GM18508 (cell line): ENCODE results near the gene VPS18.

Experiments used
- ATAC-seq: cut with Tn5 transposase; IDR thresholded peaks from one replicate; pipeline ENCODE4 v1.9.1; 2021; ENCODE audit warnings: moderate number of reproducible peaks; ENCODE audit not compliant: insufficient read depth, unreplicated experiment

The VPS18 gene

GRCh38 chr15:40869686-40870085 is 24.6 kb upstream of the VPS18 start:
- ATAC-seq: no peak

- no peak for ATAC-seq
Observed at GRCh38 chr15:40870716-40871115, 23.5 kb upstream of the VPS18 start.

GRCh38 chr15:40871749-40872617 is 22.3 kb upstream of the VPS18 start:
- ATAC-seq: no peak

GRCh38 chr15:40872791-40873693 is 21.2 kb upstream of the VPS18 start:
- no peak for ATAC-seq

GRCh38 chr15:40873694-40874561 is 20.3 kb upstream of the VPS18 start, which contains the start of gene RHOV:
Gene RHOV, minus strand, starts transcription at chr15:40874234. Its CDS starts 95 bp downstream, at chr15:40874139.
- no peak for ATAC-seq

- no peak for ATAC-seq
Observed at GRCh38 chr15:40875991-40876730, 18.1 kb upstream of the VPS18 start.

- ATAC-seq: no peak
Observed at GRCh38 chr15:40877694-40878093, 16.6 kb upstream of the VPS18 start.

GRCh38 chr15:40878785-40879184 is 15.5 kb upstream of the VPS18 start:
- peak; percentile 70 for ATAC-seq

GRCh38 chr15:40879609-40880008 is 14.6 kb upstream of the VPS18 start:
- ATAC-seq: no peak

GRCh38 chr15:40881351-40881750 is 12.9 kb upstream of the VPS18 start:
- no peak for ATAC-seq

GRCh38 chr15:40886586-40886985 is 7.7 kb upstream of the VPS18 start:
- ATAC-seq: no peak

- ATAC-seq: no peak
Observed at GRCh38 chr15:40889112-40889511, 5.1 kb upstream of the VPS18 start.

GRCh38 chr15:40891138-40891537 is 3.1 kb upstream of the VPS18 start:
- no peak for ATAC-seq

- no peak for ATAC-seq
Observed at GRCh38 chr15:40891810-40892446, 2.3 kb upstream of the VPS18 start.

- no peak for ATAC-seq
Observed at GRCh38 chr15:40892447-40893012, 1.7 kb upstream of the VPS18 start.

- no peak for ATAC-seq
Observed at GRCh38 chr15:40893019-40893670, 1.1 kb upstream of the VPS18 start.

GRCh38 chr15:40894681-40895448 is 615 bp downstream of the VPS18 start:
- no peak for ATAC-seq
